GM18868 (cell line): ENCODE data around the gene NKX6-1.
A peak's percentile ranks its signal among the peaks of the same experiment; 100 is the strongest.

Source experiments
- ATAC-seq: cut with Tn5 transposase; IDR thresholded peaks from one replicate; pipeline ENCODE4 v1.9.1; 2021; ENCODE audit warnings: mild to moderate bottlenecking, moderate library complexity; ENCODE audit not compliant: unreplicated experiment

The NKX6-1 gene

GRCh38 chr4:84498935-84499623 lies at the start of gene NKX6-1:
Gene NKX6-1, minus strand, starts transcription at chr4:84499292. Its CDS starts 1,064 bp downstream, at chr4:84498228.
- no peak for ATAC-seq

GRCh38 chr4:84547211-84547610 lies 48.1 kb upstream of the NKX6-1 start:
- no peak for ATAC-seq

- no peak for ATAC-seq
Observed at GRCh38 chr4:84545093-84545492, 46.0 kb upstream of the NKX6-1 start.

GRCh38 chr4:84535901-84536300 lies 36.8 kb upstream of the NKX6-1 start:
- ATAC-seq, result no peak

- ATAC-seq, result no peak
Observed at GRCh38 chr4:84531689-84532088, 32.6 kb upstream of the NKX6-1 start.

GRCh38 chr4:84530871-84531270 lies 31.8 kb upstream of the NKX6-1 start:
- ATAC-seq, result no peak

- ATAC-seq, result no peak
Observed at GRCh38 chr4:84530454-84530853, 31.4 kb upstream of the NKX6-1 start.

GRCh38 chr4:84529169-84529751 lies 30.2 kb upstream of the NKX6-1 start:
- ATAC-seq, result peak; percentile 52

GRCh38 chr4:84527391-84527790 lies 28.3 kb upstream of the NKX6-1 start:
- no peak for ATAC-seq

GRCh38 chr4:84515075-84515474 lies 16.0 kb upstream of the NKX6-1 start:
- no peak for ATAC-seq

- ATAC-seq, result no peak
Observed at GRCh38 chr4:84512277-84512676, 13.2 kb upstream of the NKX6-1 start.

GRCh38 chr4:84511703-84512102 lies 12.6 kb upstream of the NKX6-1 start:
- ATAC-seq, result no peak

GRCh38 chr4:84507941-84508340 lies 8.8 kb upstream of the NKX6-1 start:
- ATAC-seq, result no peak

GRCh38 chr4:84504821-84505220 lies 5.7 kb upstream of the NKX6-1 start:
- no peak for ATAC-seq

- peak; percentile 83 for ATAC-seq
Observed at GRCh38 chr4:84503495-84504437, 4.7 kb upstream of the NKX6-1 start.

GRCh38 chr4:84502955-84503373 lies 3.9 kb upstream of the NKX6-1 start:
- ATAC-seq, result no peak

- ATAC-seq, result no peak
Observed at GRCh38 chr4:84502333-84502954, 3.4 kb upstream of the NKX6-1 start.

GRCh38 chr4:84501721-84502267 lies 2.7 kb upstream of the NKX6-1 start:
- ATAC-seq, result no peak

GRCh38 chr4:84501202-84501503 lies 2.1 kb upstream of the NKX6-1 start:
- no peak for ATAC-seq

GRCh38 chr4:84500386-84501201 lies 1.5 kb upstream of the NKX6-1 start:
- ATAC-seq, result no peak
